Prostate gland (tissue), 2 donors: ENCODE results near the gene PITHD1.

Source experiments
- POLR2AphosphoS5 ChIP-seq: sonication (generic); formaldehyde crosslinking; IDR thresholded peaks from one replicate; pipeline ENCODE4 v1.6.1; 2017; ENCODE audit warnings: antibody characterized with exemption
- TF ChIP-seq, protein P1 (sequence below), 4 experiments: fragments of 200-600 bp in 2 of 4; fragments of 450-650 bp in 2 of 4; sonication (generic) in 2 of 4; IDR thresholded peaks; 1 replicate in 3 of 4; 2 replicates in 1 of 4; pipeline ENCODE4 v1.5.1; 2016 to 2019; ENCODE audit warnings: antibody characterized with exemption in 4 of 4, mild to moderate bottlenecking in 2 of 4, moderate library complexity in 2 of 4

DNA sequence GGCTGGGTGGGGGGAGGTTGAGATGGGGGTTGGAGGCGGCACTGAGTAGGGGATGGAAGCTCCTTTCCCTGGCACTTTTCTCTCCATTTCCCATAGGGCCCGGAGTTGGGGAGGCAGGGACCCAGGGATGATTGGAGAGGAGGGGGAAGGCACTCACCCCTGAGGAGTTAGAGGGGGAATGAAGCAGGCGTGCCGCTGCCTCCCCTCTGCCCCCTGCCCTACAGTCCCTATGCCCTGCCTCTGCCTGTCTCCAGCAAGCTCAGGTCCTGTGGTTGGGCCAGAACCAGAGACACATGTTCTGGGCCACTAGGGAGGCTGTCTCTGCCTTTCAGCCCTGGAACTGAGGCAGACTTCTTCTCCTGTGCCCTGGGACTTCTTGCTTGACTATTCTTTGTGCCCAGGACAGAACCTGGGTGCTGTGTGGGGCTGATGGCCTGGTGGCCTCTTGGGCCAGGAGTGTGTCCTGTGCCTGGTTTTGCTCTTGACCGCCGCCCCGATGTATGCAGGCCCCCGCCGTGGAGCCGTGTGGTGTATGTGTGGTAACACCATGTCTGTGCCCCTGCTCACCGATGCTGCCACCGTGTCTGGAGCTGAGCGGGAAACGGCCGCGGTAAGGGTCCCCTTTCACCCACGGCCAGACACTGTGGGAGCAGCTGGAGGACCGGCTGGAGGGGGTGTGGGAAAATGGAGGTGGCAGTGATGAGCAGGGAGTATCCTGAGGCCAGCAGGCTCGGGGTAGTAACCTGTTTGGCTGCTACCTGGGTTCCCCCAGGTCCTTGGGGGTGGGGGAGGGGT, 14.1 kb downstream of the PITHD1 start:
- TF ChIP-seq POLR2AphosphoS5 = no peak
- TF ChIP-seq, protein P1, sequence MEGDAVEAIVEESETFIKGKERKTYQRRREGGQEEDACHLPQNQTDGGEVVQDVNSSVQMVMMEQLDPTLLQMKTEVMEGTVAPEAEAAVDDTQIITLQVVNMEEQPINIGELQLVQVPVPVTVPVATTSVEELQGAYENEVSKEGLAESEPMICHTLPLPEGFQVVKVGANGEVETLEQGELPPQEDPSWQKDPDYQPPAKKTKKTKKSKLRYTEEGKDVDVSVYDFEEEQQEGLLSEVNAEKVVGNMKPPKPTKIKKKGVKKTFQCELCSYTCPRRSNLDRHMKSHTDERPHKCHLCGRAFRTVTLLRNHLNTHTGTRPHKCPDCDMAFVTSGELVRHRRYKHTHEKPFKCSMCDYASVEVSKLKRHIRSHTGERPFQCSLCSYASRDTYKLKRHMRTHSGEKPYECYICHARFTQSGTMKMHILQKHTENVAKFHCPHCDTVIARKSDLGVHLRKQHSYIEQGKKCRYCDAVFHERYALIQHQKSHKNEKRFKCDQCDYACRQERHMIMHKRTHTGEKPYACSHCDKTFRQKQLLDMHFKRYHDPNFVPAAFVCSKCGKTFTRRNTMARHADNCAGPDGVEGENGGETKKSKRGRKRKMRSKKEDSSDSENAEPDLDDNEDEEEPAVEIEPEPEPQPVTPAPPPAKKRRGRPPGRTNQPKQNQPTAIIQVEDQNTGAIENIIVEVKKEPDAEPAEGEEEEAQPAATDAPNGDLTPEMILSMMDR (IDR thresholded peaks at IDR 0.05) = no peak
